MCF 10A (cell line): ENCODE results near the gene KIAA0408. TPM values are rescaled to one million over a fixed set of nuclear protein-coding genes. Genes with fewer than 3 reads are reported as not detected.

Experiments
- BruUV-seq: library from RNA; stranded (reverse); fragments of 400-500 nt; replicated peaks from 2 replicates; lab custom pipeline; 2021; lab: Mats Ljungman, UMichigan
- CTCF ChIA-PET: fragments of 300-600 bp; sonication (Branson Sonifier 250); formaldehyde crosslinking; extraction: SDS; loops from one replicate; lab custom pipeline; 2021; ENCODE audit warnings: antibody characterized with exemption, inconsistent platforms; lab: Yijun Ruan, JAX
- POLR2A ChIA-PET: fragments of 300-600, 350-650 bp; sonication (Branson Sonifier 250); formaldehyde crosslinking; extraction: SDS; loops from one replicate; lab custom pipeline; 2020; ENCODE audit warnings: antibody characterized with exemption, inconsistent platforms; lab: Yijun Ruan, JAX
- DNase-seq: peaks from one replicate; pipeline ENCODE4 v3.0.0-alpha.2; 2018; ENCODE audit not compliant: unreplicated experiment
- H3K27ac Mint-ChIP-seq: one replicate; pipeline ENCODE4 v1.8.0; 2022; ENCODE audit warnings: mild to moderate bottlenecking, low read depth, mixed read lengths; ENCODE audit not compliant: unreplicated experiment
- H3K27me3 Mint-ChIP-seq: one replicate; pipeline ENCODE4 v1.8.0; 2022; ENCODE audit warnings: mixed read lengths; ENCODE audit not compliant: insufficient read depth, unreplicated experiment
- H3K36me3 Mint-ChIP-seq: one replicate; pipeline ENCODE4 v1.8.0; 2022; ENCODE audit warnings: mild to moderate bottlenecking, moderate library complexity, mixed read lengths; ENCODE audit not compliant: insufficient read depth, unreplicated experiment
- H3K4me1 Mint-ChIP-seq: one replicate; pipeline ENCODE4 v1.8.0; 2022; ENCODE audit warnings: mixed read lengths; ENCODE audit not compliant: insufficient read depth, unreplicated experiment
- H3K4me3 Mint-ChIP-seq: one replicate; pipeline ENCODE4 v1.8.0; 2022; ENCODE audit warnings: mild to moderate bottlenecking, moderate library complexity, mixed read lengths; ENCODE audit not compliant: unreplicated experiment
- H3K9me3 Mint-ChIP-seq: one replicate; pipeline ENCODE4 v1.8.0; 2022; ENCODE audit warnings: mixed read lengths; ENCODE audit not compliant: unreplicated experiment
- CTCF ChIP-seq: fragments of 200-600 bp; IDR thresholded peaks from one replicate; pipeline ENCODE4 v1.8.0; 2022; ENCODE audit warnings: antibody characterized with exemption, mild to moderate bottlenecking; ENCODE audit not compliant: unreplicated experiment
- intact Hi-C: fragments of 100-400 bp; cut with micrococcal nuclease; formaldehyde crosslinking; loops from 2 replicates; pipeline ENCODE4 v1.14.1; 2022
- total RNA-seq: library from RNA; stranded (reverse); gene quantifications from 2 replicates; pipeline ENCODE4 v1.2.3, GENCODE V29; 2022

Gene KIAA0408
- total RNA-seq, 1 experiment from 2014 or later, result not detected

- BruUV-seq, result no TSS peak
- no peak for DNase-seq
- no peaks in the 10 kb centered on the region for H3K27me3 Mint-ChIP-seq
- H3K4me1 Mint-ChIP-seq, result no peaks in the 10 kb centered on the region
- ChIA-PET POLR2A (interaction anchor here (0.7 kb wide), 1 partner anchor 282 kb away, joined by 3 read pairs; no protein-coding TSS in a partner anchor), CTCF (no interaction called here)
- no peaks in the 10 kb centered on the region for H3K36me3 Mint-ChIP-seq
- intact Hi-C loops, result no loop called here
- TF ChIP-seq CTCF, result no peak
- H3K4me3 Mint-ChIP-seq, result no peak overlapping the region
- no peaks in the 10 kb centered on the region for H3K9me3 Mint-ChIP-seq
- H3K27ac Mint-ChIP-seq, result no peak overlapping the region
Measured at GRCh38 chr6:127471379-127472255, 12.4 kb upstream of the KIAA0408 start.

GRCh38 chr6:127468936-127469335 lies 9.7 kb upstream of the KIAA0408 start:
- no peak for TF ChIP-seq CTCF
- no peak for DNase-seq
- intact Hi-C loops, result loop anchor here (10.0 kb wide), 2 partner anchors 124 to 176 kb away; partner anchors contain the start of gene ECHDC1
- no TSS peak for BruUV-seq
- Mint-ChIP-seq H3K4me1 (no peaks in the 10 kb centered on the region), H3K27me3 (no peaks in the 10 kb centered on the region), H3K27ac (no peak overlapping the region), H3K4me3 (no peak overlapping the region), H3K36me3 (no peaks in the 10 kb centered on the region), H3K9me3 (no peaks in the 10 kb centered on the region)
- ChIA-PET POLR2A (no interaction called here), CTCF (interaction anchor here (0.5 to 1.0 kb wide), 3 partner anchors 27 to 594 kb away, joined by 3 to 4 read pairs (median 3); no protein-coding TSS in a partner anchor)

- no peaks in the 10 kb centered on the region for H3K36me3 Mint-ChIP-seq
- POLR2A ChIA-PET, result interaction anchor here (0.5 to 1.1 kb wide), 2 partner anchors 28 to 44 kb away, joined by 3 read pairs; no protein-coding TSS in a partner anchor
- no peaks in the 10 kb centered on the region for H3K27me3 Mint-ChIP-seq
- no peaks in the 10 kb centered on the region for H3K9me3 Mint-ChIP-seq
- intact Hi-C loops, result loop anchor here (10.0 kb wide), 2 partner anchors 122 to 178 kb away; partner anchors contain the start of gene ECHDC1
- H3K4me3 Mint-ChIP-seq, result no peak overlapping the region
- H3K4me1 Mint-ChIP-seq, result no peaks in the 10 kb centered on the region
- no peak overlapping the region for H3K27ac Mint-ChIP-seq
- no peak for TF ChIP-seq CTCF
- no peak for DNase-seq
- CTCF ChIA-PET, result interaction anchor here (0.6 to 6.6 kb wide), 25 partner anchors 10 to 662 kb away, joined by 3 to 92 read pairs (median 4); partner anchors contain the start of genes MTCL3 and RNF146
- no TSS peak for BruUV-seq
Measured at GRCh38 chr6:127466416-127466815, 7.2 kb upstream of the KIAA0408 start.

- no peak overlapping the region for H3K27ac Mint-ChIP-seq
- intact Hi-C loops, result loop anchor here (1.0 to 10.0 kb wide), 4 partner anchors 74 to 180 kb away; partner anchors contain the start of gene ECHDC1
- no peak overlapping the region for H3K4me3 Mint-ChIP-seq
- no peaks in the 10 kb centered on the region for H3K4me1 Mint-ChIP-seq
- DNase-seq, result peak; percentile 68
- H3K36me3 Mint-ChIP-seq, result no peaks in the 10 kb centered on the region
- no peaks in the 10 kb centered on the region for H3K27me3 Mint-ChIP-seq
- H3K9me3 Mint-ChIP-seq, result no peaks in the 10 kb centered on the region
- CTCF ChIA-PET, result interaction anchor here (0.7 to 6.6 kb wide), 11 partner anchors 10 to 161 kb away, joined by 3 to 92 read pairs (median 6); partner anchors contain the start of gene MTCL3
- POLR2A ChIA-PET, result interaction anchor here (0.5 to 1.2 kb wide), 2 partner anchors 10 to 73 kb away, joined by 3 read pairs; no protein-coding TSS in a partner anchor
- no TSS peak for BruUV-seq
- peak; percentile 77 for TF ChIP-seq CTCF
Measured at GRCh38 chr6:127464881-127465459, 5.8 kb upstream of the KIAA0408 start.
